ENCODE data around the gene SUDS3.

The SUDS3 gene

GRCh38 chr12:118334241-118334640, 42.1 kb upstream of the SUDS3 start:
- no peak for DNase-seq (ENCODE audit: low spot score)

DNA sequence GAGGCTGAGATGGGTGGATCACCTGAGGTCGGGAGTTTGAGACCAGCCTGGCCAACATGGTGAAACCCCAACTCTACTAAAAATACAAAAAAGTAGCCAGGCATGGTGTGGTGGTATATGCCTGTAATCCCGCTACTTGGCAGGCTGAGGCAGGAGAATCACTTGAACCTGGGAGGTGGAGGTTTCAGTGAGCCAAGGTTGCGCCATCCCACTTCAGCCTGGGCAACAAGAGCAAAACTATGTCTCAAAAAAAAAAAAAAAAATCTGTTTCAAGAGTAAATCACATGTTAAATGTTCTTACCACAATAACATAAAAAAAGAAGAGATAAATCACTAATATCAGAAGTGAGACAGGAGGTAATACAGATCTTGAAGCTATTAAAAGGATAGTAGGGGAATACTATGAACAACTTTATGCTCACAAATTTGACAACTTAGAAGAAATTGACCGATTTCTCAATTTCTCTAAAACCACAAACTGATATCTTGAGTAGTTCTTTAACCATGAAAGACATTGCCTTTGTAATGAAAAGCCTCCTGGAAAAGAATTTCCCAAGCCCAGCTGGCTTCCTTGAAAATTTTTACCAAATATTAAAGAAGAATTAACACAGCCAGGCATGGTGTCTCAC, 41.3 kb upstream of the SUDS3 start:
- TF ChIP-seq, protein P1, sequence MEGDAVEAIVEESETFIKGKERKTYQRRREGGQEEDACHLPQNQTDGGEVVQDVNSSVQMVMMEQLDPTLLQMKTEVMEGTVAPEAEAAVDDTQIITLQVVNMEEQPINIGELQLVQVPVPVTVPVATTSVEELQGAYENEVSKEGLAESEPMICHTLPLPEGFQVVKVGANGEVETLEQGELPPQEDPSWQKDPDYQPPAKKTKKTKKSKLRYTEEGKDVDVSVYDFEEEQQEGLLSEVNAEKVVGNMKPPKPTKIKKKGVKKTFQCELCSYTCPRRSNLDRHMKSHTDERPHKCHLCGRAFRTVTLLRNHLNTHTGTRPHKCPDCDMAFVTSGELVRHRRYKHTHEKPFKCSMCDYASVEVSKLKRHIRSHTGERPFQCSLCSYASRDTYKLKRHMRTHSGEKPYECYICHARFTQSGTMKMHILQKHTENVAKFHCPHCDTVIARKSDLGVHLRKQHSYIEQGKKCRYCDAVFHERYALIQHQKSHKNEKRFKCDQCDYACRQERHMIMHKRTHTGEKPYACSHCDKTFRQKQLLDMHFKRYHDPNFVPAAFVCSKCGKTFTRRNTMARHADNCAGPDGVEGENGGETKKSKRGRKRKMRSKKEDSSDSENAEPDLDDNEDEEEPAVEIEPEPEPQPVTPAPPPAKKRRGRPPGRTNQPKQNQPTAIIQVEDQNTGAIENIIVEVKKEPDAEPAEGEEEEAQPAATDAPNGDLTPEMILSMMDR (IDR thresholded peaks at IDR 0.05; ENCODE audit: extremely low read depth, missing control alignments): no peak
- DNase-seq (ENCODE audit: low spot score): no peak

More at GRCh38 chr12:118334241-118334640, 42.1 kb upstream of the SUDS3 start:
- TF ChIP-seq, protein P1 (IDR thresholded peaks at IDR 0.05; ENCODE audit: extremely low read depth, missing control alignments): no peak

DNA sequence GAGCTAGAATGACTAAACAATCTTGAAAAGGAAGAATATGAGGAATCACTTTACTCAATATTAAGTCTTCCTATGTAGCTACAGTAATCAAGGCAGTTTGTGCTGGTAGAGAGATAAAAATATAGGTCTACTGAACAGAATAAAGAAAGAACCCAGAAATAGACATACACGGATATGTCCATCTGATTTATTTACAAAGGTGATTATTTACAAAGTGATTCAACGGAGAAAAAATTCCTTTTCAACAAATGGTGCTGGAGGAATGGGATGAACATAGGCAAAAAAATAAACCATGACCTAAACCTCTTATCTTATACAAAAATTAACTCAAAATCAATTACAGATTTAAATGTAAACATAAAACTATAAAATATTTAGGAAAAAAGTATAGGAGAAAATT, 40.2 kb upstream of the SUDS3 start:
- DNase-seq (ENCODE audit: low spot score): no peak
- TF ChIP-seq, protein P1 (IDR thresholded peaks at IDR 0.05; ENCODE audit: extremely low read depth, missing control alignments): no peak

GRCh38 chr12:118337194-118337838, 39.0 kb upstream of the SUDS3 start:
- TF ChIP-seq, protein P1 (IDR thresholded peaks at IDR 0.05; ENCODE audit: extremely low read depth, missing control alignments): no peak
- no peak for DNase-seq (ENCODE audit: low spot score)

- TF ChIP-seq, protein P1 (IDR thresholded peaks at IDR 0.05; ENCODE audit: extremely low read depth, missing control alignments): no peak
- no peak for DNase-seq (ENCODE audit: low spot score)
Measured at GRCh38 chr12:118342090-118342489, 34.3 kb upstream of the SUDS3 start.

DNA sequence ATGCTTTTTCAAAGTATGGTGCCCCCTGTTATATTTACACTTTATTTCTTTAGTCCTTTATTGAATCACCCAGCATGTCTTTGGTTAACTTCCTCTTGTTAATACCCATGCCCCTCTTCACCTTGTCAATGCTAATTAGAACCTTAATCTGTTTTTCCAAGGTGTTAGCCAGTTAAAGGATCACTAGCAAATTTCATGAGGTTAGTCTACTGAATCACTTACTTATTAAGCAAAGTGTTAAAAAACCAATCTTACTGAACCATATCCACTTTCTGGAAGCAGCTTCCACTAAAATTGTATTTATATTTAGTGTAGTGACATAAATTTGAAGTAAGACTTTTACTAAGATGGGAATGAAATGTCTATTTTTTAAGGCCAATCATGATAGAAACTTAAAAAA, 31.5 kb upstream of the SUDS3 start:
- no peak for DNase-seq (ENCODE audit: low spot score)
- TF ChIP-seq, protein P1 (IDR thresholded peaks at IDR 0.05; ENCODE audit: extremely low read depth, missing control alignments): no peak

- DNase-seq (ENCODE audit: low spot score): no peak
- TF ChIP-seq, protein P1 (IDR thresholded peaks at IDR 0.05; ENCODE audit: extremely low read depth, missing control alignments): no peak
Measured at GRCh38 chr12:118345355-118345754, 31.0 kb upstream of the SUDS3 start.

All from GM20000 (cell line).